ENCODE data around the gene TPCN1.
A peak's percentile ranks its signal among the peaks of the same experiment; 100 is the strongest.

Gene TPCN1

DNA sequence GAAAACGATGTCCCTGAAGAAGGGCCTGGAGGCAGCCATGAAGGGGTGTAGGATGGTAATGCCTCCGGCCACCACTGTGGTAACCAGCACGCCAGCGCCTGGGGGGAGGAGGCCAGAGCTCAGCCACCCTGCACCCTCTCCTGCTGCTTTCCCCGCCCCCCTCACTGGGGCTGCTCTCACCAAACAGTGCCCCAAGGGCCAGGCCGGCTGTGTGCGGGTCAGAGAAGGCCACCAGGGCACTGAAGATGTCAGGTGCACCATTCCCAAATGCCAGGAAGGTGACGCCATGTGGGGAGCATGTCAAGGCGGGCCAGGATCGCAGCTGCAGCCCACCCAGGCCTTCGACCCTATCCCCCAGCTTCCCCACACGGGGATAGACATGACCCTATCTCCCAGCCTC, 99.1 kb downstream of the TPCN1 start:
- Histone ChIP-seq H3K27ac (ENCODE audit: low read length) (no peak overlapping the region), H3K4me3 (ENCODE audit: low read depth in 1 of 2, low read length in 2 of 2) (no peak overlapping the region), H3K36me3 (ENCODE audit: control insufficient read depth in 1 of 2, insufficient read depth in 2 of 2, low read length in 2 of 2) (peaks cover 29 to 49% of the 10 kb centered on the region in 2 donors), H3K4me1 (ENCODE audit: control insufficient read depth in 1 of 2, insufficient read depth in 2 of 2, low read length in 2 of 2) (no peaks in the 10 kb centered on the region), H3K9me3 (ENCODE audit: control insufficient read depth in 1 of 2, low read length in 2 of 2) (peaks cover 0 to 3% of the 10 kb centered on the region in 2 donors), H3K27me3 (ENCODE audit: low read depth, low read length) (no peaks in the 10 kb centered on the region)

DNA sequence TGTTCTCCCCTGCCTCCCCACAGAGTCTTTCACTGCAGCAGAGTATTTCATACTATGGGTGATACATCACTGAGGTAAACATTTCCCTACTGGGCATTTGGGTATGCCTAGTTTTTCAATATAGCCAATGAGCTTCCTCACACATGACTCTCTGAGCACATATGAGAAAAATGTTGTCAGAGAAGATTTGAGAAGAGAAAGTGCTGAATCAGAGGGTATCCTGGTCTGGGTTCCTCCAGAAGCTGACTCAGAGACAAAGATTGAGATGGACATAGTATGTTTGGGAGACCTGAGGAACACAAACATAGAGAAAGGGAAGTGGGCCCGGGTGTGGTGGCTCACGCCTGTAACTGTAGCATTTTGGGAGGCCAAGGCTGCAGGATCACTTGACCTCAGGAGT, 101.1 kb downstream of the TPCN1 start:
- Histone ChIP-seq H3K27ac (ENCODE audit: low read length) (no peak overlapping the region), H3K9me3 (ENCODE audit: control insufficient read depth in 1 of 2, low read length in 2 of 2) (peaks cover 0 to 3% of the 10 kb centered on the region in 2 donors), H3K27me3 (ENCODE audit: low read depth, low read length) (no peaks in the 10 kb centered on the region), H3K4me3 (ENCODE audit: low read depth in 1 of 2, low read length in 2 of 2) (no peak overlapping the region), H3K4me1 (ENCODE audit: control insufficient read depth in 1 of 2, insufficient read depth in 2 of 2, low read length in 2 of 2) (peaks cover 0 to 6% of the 10 kb centered on the region in 2 donors), H3K36me3 (ENCODE audit: control insufficient read depth in 1 of 2, insufficient read depth in 2 of 2, low read length in 2 of 2) (peaks cover 26 to 36% of the 10 kb centered on the region in 2 donors)

DNA sequence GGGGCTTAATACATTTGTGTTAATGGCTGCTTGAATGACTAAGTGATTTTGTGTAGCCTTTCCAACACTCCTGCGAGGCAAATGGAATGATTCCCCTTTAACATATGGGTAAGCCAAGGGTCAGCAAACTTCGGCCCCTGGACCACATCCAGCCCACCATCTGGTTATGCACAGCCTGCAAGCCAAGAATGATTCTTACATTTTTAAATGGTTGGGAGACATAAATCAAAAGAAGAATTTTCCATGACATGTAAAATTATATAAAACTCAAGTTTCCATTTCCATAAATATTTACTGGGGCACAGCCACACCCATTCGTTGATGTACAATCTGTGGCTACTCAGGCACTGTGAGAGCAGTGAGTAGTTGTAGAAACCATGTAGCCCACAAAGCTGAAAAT, 104.7 kb downstream of the TPCN1 start:
- Histone ChIP-seq H3K27me3 (ENCODE audit: low read depth, low read length) (no peaks in the 10 kb centered on the region), H3K9me3 (ENCODE audit: control insufficient read depth in 1 of 2, low read length in 2 of 2) (peaks cover 0 to 3% of the 10 kb centered on the region in 2 donors), H3K36me3 (ENCODE audit: control insufficient read depth in 1 of 2, insufficient read depth in 2 of 2, low read length in 2 of 2) (peaks cover 6 to 17% of the 10 kb centered on the region in 2 donors), H3K4me1 (ENCODE audit: control insufficient read depth in 1 of 2, insufficient read depth in 2 of 2, low read length in 2 of 2) (peaks cover 0 to 6% of the 10 kb centered on the region in 2 donors), H3K4me3 (ENCODE audit: low read depth in 1 of 2, low read length in 2 of 2) (no peak overlapping the region), H3K27ac (ENCODE audit: low read length) (no peak overlapping the region)

DNA sequence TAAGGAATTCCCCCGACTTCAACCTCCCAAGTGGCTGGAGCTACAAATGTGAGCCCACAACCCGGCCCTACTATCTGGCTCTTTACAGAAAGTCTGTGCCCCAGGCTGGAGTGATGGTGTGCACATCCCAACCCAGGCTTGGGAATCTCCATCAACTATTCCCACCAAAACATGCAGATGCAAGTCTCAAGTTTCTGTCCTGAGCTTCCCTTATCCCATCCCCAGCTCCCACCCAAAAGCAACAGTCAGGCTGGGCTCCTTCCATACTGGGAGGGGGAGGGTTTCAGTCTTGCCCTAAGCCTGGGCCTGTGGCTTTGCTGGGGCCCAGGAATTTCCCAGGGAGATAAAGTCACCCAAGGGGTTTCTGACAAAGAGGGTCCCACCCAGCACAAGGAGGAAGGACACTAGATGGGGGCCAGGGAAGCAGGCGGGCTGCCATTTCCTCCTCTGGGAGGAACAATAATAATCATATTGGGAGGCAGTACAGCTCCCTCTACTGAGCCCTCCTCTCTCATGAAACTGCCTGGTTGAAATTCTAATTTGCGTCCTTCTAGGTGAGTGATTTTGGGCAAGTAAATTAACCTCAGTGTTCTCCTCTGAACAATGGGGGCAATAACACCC, 105.6 kb downstream of the TPCN1 start:
- Histone ChIP-seq H3K36me3 (ENCODE audit: control insufficient read depth in 1 of 2, insufficient read depth in 2 of 2, low read length in 2 of 2) (peaks cover 4 to 18% of the 10 kb centered on the region in 2 donors), H3K4me3 (ENCODE audit: low read depth in 1 of 2, low read length in 2 of 2) (no peak overlapping the region), H3K27ac (ENCODE audit: low read length) (peak overlapping the region; percentile 8), H3K4me1 (ENCODE audit: control insufficient read depth in 1 of 2, insufficient read depth in 2 of 2, low read length in 2 of 2) (peaks cover 0 to 6% of the 10 kb centered on the region in 2 donors), H3K9me3 (ENCODE audit: control insufficient read depth in 1 of 2, low read length in 2 of 2) (no peaks in the 10 kb centered on the region), H3K27me3 (ENCODE audit: low read depth, low read length) (no peaks in the 10 kb centered on the region)

DNA sequence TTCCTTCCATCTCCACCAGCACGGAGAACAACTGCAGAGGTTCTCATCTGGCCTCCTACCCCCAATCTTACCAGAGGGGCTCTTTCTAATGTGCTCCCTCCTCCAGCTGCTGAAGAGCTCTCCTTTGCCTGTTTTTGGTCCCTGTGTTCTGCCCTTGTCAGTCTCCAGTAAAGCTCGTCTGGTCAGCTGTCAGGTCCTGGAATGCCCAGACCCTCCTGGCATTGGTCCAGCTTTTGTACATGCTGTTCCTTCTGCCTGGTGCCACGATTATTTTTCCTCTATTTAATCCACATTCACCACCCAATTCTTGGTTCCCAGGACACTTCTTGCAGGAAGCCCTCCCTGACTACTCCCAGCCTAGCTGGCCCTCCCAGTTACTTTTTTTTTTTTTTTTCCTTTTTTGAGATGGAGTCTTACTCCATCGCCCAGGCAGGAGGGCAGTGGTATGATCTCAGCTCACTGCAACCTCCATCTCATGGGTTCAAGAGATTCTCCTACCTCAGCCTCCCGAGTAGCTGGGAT, 107.2 kb downstream of the TPCN1 start:
- Histone ChIP-seq H3K27me3 (ENCODE audit: low read depth, low read length) (no peaks in the 10 kb centered on the region), H3K4me3 (ENCODE audit: low read depth in 1 of 2, low read length in 2 of 2) (no peak overlapping the region), H3K36me3 (ENCODE audit: control insufficient read depth in 1 of 2, insufficient read depth in 2 of 2, low read length in 2 of 2) (peaks cover 4 to 21% of the 10 kb centered on the region in 2 donors), H3K4me1 (ENCODE audit: control insufficient read depth in 1 of 2, insufficient read depth in 2 of 2, low read length in 2 of 2) (peaks cover 0 to 18% of the 10 kb centered on the region in 2 donors), H3K27ac (ENCODE audit: low read length) (no peak overlapping the region), H3K9me3 (ENCODE audit: control insufficient read depth in 1 of 2, low read length in 2 of 2) (no peaks in the 10 kb centered on the region)

DNA sequence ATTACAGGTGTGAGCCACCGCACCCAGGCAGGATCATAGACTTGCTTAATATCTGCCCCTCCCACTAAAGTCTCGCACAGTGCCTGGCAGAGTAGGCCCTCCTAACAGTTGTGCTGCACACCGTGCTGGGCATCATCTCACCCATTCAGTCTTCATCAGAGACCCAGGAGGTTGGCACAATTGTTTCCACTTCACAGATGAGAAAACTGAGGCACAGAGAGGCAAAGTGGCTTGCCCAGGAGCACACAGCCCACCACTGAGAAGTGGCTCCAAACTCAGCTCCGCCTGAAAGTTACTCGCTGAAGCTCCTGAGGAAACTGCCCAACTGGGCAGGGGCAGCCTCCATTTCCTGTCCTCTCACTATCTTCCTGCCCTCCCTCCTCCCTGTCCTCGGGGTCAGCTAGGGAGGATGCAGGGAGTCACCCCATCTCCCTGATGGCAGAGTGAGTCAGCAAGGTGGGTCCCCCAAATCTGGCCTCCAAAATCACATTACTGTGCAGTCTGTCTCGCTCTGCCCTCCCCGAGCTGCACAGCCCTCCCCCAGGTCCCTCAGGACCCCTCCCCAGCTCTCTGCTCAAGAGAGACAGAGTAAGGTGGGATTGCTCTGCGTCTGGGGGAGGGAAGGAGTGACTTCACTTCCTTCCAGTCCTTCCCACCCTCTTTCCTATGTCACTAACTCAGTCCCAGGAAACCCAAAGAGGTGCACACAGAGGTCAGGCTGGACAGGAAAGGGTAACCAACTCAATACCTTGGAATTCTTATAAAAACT, 107.9 kb downstream of the TPCN1 start:
- Histone ChIP-seq H3K27me3 (ENCODE audit: low read depth, low read length) (no peaks in the 10 kb centered on the region), H3K4me3 (ENCODE audit: low read depth in 1 of 2, low read length in 2 of 2) (no peak overlapping the region), H3K36me3 (ENCODE audit: control insufficient read depth in 1 of 2, insufficient read depth in 2 of 2, low read length in 2 of 2) (peaks cover 4 to 21% of the 10 kb centered on the region in 2 donors), H3K4me1 (ENCODE audit: control insufficient read depth in 1 of 2, insufficient read depth in 2 of 2, low read length in 2 of 2) (peaks cover 0 to 26% of the 10 kb centered on the region in 2 donors), H3K27ac (ENCODE audit: low read length) (no peak overlapping the region), H3K9me3 (ENCODE audit: control insufficient read depth in 1 of 2, low read length in 2 of 2) (no peaks in the 10 kb centered on the region)

DNA sequence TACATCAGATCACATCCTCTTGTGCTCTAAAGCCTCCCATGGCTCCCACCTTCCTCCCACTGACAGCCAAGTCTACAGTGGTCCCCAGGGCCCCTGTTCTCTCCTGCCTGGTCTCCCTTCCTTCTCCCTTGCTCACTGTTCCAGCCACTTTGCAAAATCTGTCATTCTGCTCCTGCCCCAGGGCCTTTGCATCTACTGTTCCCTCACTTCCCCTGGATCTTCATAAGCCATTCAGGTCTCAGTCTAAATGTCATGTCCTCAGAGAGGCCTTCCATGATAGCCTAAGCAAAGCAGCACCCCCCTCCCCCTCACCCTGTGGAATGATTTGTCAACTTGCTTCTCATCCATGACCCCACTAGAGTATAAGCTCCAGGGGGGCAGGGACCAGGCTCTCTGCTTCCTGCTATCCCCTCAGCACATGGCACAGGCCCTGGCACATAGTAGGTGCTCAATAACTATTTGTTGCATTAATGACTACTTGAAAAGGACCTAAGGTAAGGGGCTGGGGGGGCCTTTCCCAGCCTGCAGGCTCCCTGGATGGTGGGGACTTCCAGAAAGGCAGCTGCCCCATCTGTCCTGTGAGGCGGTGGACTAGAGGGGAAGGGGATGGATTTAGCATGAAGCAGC, 108.6 kb downstream of the TPCN1 start:
- no peak overlapping the region for H3K4me3 ChIP-seq (ENCODE audit: low read depth in 1 of 2, low read length in 2 of 2)
- H3K9me3 ChIP-seq (ENCODE audit: control insufficient read depth in 1 of 2, low read length in 2 of 2) = no peaks in the 10 kb centered on the region
- H3K27me3 ChIP-seq (ENCODE audit: low read depth, low read length) = no peaks in the 10 kb centered on the region
- peaks cover 4 to 21% of the 10 kb centered on the region in 2 donors for H3K36me3 ChIP-seq (ENCODE audit: control insufficient read depth in 1 of 2, insufficient read depth in 2 of 2, low read length in 2 of 2)
- peaks cover 0 to 26% of the 10 kb centered on the region in 2 donors for H3K4me1 ChIP-seq (ENCODE audit: control insufficient read depth in 1 of 2, insufficient read depth in 2 of 2, low read length in 2 of 2)
- no peak overlapping the region for H3K27ac ChIP-seq (ENCODE audit: low read length)

DNA sequence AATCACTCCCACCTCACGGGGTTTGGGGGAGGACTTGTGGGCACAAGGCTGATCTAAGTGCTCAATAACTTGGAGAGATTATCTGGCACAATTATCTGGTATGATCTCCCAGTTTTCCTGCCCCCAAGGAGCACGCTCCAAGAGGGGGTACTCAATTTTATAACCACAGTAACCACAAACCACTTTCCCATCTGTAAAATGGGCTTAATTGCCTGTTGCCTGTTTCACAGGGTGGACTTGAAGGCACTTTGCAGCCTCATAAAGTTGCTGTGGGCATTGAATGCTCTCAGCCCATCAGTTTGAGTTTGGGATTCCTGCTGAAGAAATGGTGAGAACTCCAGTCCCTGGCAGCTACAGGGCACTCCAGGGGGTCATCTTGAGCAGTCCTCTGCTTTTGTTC, 109.2 kb downstream of the TPCN1 start:
- no peak overlapping the region for H3K27ac ChIP-seq (ENCODE audit: low read length)
- H3K36me3 ChIP-seq (ENCODE audit: control insufficient read depth in 1 of 2, insufficient read depth in 2 of 2, low read length in 2 of 2) = peaks cover 4 to 21% of the 10 kb centered on the region in 2 donors
- peaks cover 0 to 26% of the 10 kb centered on the region in 2 donors for H3K4me1 ChIP-seq (ENCODE audit: control insufficient read depth in 1 of 2, insufficient read depth in 2 of 2, low read length in 2 of 2)
- no peak overlapping the region for H3K4me3 ChIP-seq (ENCODE audit: low read depth in 1 of 2, low read length in 2 of 2)
- H3K9me3 ChIP-seq (ENCODE audit: control insufficient read depth in 1 of 2, low read length in 2 of 2) = no peaks in the 10 kb centered on the region
- H3K27me3 ChIP-seq (ENCODE audit: low read depth, low read length) = no peaks in the 10 kb centered on the region

DNA sequence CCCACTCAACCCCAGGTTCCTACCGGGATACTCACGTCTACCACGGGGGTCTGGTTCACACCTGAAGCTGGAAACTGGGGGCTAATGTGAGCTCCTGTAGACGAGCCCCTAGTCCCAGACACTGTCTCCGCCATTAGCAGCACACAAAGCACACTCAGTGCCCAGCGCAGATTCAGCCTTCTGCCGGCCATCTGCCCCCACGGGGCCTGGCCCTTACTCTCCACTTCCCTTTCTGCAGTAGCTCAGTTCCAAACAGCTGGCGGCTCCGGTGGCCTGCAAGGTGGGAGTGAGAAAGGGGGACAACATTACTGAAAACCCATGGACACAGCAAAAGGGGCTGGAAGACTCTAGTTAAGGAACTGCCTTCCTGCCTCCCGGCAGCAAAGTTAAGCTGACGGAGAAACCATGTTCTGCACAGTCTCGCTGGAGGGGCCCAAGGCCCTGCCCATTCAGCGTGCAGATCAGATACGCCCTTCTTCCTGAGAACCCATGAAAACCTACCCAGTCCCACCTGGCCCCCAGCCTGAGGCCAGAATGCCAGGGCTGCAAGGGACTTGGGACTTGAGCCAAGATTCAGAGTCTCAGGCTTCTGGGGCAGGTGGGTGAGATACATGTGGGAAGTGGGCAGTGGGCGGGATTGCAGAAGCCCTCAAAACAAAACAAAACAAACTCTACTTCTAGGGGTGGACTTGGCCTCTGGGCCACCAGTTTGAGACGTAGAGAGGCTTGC, 111.6 kb downstream of the TPCN1 start:
- peaks cover 4 to 21% of the 10 kb centered on the region in 2 donors for H3K36me3 ChIP-seq (ENCODE audit: control insufficient read depth in 1 of 2, insufficient read depth in 2 of 2, low read length in 2 of 2)
- H3K9me3 ChIP-seq (ENCODE audit: control insufficient read depth in 1 of 2, low read length in 2 of 2) = no peaks in the 10 kb centered on the region
- H3K27me3 ChIP-seq (ENCODE audit: low read depth, low read length) = no peaks in the 10 kb centered on the region
- peaks cover 0 to 20% of the 10 kb centered on the region in 2 donors for H3K4me1 ChIP-seq (ENCODE audit: control insufficient read depth in 1 of 2, insufficient read depth in 2 of 2, low read length in 2 of 2)
- H3K27ac ChIP-seq (ENCODE audit: low read length) = no peak overlapping the region
- H3K4me3 ChIP-seq (ENCODE audit: low read depth in 1 of 2, low read length in 2 of 2) = peak overlapping the region; percentile 46 to 65

DNA sequence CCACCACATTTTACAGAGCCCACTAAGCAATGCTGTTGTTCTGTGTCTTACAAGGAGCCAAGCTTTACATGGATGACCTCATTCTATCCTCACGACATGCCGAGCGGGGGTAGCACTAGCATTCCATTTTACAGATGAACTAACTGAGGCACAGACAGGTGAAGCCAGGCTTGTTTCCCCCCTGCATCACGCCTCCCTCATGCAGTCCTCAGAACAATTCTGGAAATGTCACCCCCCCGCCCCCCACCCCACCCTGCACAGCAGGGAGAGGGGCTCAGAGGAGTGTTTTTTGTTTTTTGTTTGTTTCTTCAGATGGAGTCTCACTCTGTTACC, 112.1 kb downstream of the TPCN1 start:
- peaks cover 0 to 20% of the 10 kb centered on the region in 2 donors for H3K4me1 ChIP-seq (ENCODE audit: control insufficient read depth in 1 of 2, insufficient read depth in 2 of 2, low read length in 2 of 2)

More for the DNA sequence above, 112.1 kb downstream of the TPCN1 start:
- Histone ChIP-seq H3K27ac (ENCODE audit: low read length) (no peak overlapping the region), H3K4me3 (ENCODE audit: low read depth in 1 of 2, low read length in 2 of 2) (peak overlapping the region; percentile 46 to 65), H3K27me3 (ENCODE audit: low read depth, low read length) (no peaks in the 10 kb centered on the region), H3K9me3 (ENCODE audit: control insufficient read depth in 1 of 2, low read length in 2 of 2) (no peaks in the 10 kb centered on the region), H3K36me3 (ENCODE audit: control insufficient read depth in 1 of 2, insufficient read depth in 2 of 2, low read length in 2 of 2) (peaks cover under 1 to 21% of the 10 kb centered on the region in 2 donors)
